Activated T-cell treated with anti-CD3 and anti-CD28 coated beads for 24 hours (primary cell): ENCODE data around the gene ZP3.
"Not testable (repeated sequence)": the region's sequence is repeated elsewhere in the genome, so short reads cannot be mapped to it uniquely, and the experiment has no call there.

Experiments
- DNase-seq: peaks from one replicate; pipeline ENCODE4 v3.0.0-alpha.2; 2020; ENCODE audit warnings: low read depth

ZP3 gene

GRCh38 chr7:76442664-76443446, 18.1 kb downstream of the ZP3 start:
- not testable (repeated sequence) for DNase-seq

DNA sequence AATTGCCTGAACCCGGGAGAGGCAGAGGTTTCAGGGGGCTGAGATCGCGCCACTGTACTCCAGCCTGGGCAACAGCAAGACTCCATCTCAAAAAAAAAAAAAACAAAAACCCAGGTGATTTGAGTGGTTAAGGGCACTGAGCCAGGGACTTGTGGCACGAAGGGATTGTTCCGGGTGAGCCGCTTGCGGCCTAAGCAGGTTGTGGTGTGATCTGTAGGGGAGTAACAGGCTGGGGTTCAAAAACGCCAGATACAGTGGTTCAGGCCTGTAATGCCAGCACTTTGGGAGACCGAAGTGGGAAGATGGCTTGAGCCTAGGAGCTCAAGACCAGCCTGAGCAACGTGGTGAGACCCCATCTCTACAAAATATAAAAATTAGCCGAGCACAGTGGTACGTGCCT, 19.1 kb downstream of the ZP3 start:
- DNase-seq = not testable (repeated sequence)

DNA sequence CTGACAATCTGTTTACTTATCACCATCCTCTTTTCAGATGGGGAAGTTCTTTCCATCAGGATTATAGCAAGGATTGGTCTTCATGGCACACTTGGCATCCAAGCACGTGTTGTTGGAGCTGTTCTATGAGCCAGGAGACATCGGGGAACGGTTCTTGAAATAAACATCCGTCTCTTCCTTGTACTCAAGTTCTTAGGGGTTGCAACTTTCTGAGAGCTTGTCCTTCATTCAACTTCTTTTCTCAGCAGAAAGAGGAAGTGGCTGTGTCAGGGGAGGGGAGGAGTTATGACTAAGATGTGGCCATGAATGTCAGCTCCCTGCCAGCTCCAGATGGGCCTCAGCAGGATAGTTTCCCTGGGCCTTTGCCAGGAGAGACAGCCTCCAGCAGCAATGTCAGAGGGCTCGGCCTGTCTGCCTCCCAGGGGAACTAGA, 20.8 kb downstream of the ZP3 start:
- not testable (repeated sequence) for DNase-seq

DNA sequence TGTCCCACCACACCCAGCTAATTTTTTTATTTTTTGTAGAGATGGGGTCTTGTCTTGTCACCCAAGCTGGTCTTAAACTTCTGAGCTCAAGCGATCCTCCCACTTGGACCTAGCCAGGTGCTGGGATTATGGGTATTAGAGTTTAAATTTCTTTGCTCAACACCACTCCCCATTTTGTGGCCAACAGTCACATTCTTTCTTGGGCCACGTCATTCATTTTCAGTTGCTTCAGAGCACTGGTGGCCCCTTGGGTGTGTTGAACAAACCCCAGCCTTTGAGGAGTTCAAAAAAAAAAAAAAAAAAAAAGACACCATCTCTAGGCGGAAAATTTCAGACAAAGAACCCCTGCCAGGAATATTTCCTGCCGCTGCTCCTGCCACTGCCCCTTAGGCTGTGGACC, 32.3 kb downstream of the ZP3 start:
- not testable (repeated sequence) for DNase-seq

- not testable (repeated sequence) for DNase-seq
Measured at GRCh38 chr7:76458504-76458903, 33.8 kb downstream of the ZP3 start.

DNA sequence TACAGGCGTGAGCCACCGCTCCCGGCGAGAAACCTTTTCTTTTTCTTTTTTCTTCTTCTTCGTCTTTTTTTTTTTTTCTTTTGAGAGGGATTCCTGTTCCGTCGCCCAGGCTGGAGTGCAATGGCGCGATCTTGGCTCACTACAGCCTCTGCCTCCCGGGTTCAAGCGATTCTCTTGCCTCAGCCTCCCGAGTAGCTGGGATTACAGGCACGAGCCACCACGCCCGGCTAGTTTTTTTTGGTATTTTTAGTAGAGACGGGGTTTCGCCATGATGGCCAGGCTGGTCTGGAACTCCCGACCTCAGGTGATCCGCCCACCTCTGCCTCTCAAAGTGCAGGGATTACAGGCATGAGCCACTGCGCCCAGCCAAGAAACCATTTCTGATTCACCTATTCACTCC, 36.0 kb downstream of the ZP3 start:
- not testable (repeated sequence) for DNase-seq

- DNase-seq = not testable (repeated sequence)
Measured at GRCh38 chr7:76461464-76462101, 36.8 kb downstream of the ZP3 start, which contains the start of gene DTX2. Gene DTX2, plus strand, starts transcription at chr7:76461709. Its CDS starts 18,801 bp downstream, at chr7:76480510.

GRCh38 chr7:76462271-76462882, 37.6 kb downstream of the ZP3 start:
- DNase-seq = not testable (repeated sequence)

DNA sequence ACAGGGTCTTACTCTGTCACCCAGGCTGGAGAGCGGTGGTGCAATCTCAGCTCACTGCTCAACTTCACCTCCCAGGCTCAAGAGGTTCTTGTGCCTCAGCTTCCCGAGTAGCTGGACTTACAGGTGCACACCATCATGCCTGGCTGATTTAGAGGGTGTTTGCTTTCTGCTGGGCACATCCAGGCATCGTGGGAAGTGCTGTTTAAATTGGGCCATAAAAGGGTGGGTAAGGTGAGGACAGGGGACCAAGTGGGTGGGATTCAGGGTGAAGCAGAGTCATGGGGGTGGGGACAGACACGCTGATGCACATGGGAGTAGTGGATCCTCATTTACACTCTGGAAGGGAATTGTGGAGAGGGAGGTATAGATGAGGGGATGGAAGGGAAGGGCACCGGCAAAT, 40.2 kb downstream of the ZP3 start:
- not testable (repeated sequence) for DNase-seq

DNA sequence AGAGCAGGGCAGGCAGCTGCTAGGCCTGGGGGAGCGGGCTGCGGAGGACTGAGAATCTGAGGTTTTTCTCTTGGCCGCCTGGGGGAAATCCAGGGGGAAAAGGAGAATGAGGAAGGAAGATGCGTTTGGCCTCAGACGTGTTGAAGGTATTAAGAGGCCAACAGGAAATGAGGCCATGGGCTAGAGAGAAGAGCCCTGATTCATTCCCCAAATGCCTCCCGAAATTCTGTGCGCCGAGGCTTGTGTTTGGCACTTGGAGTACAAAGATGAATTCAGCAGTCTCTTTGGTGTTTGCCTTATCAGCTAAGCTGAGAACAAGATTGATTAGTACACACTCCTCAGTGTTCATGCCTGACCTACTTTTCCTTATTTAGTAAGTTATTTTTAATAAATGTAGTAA, 41.2 kb downstream of the ZP3 start:
- DNase-seq = not testable (repeated sequence)

GRCh38 chr7:76467743-76468404, 43.1 kb downstream of the ZP3 start:
- DNase-seq = not testable (repeated sequence)

- not testable (repeated sequence) for DNase-seq
Measured at GRCh38 chr7:76471556-76472221, 46.9 kb downstream of the ZP3 start.

- DNase-seq = not testable (repeated sequence)
Measured at GRCh38 chr7:76473097-76473496, 48.3 kb downstream of the ZP3 start.

GRCh38 chr7:76476280-76476679, 51.5 kb downstream of the ZP3 start:
- not testable (repeated sequence) for DNase-seq

- DNase-seq = not testable (repeated sequence)
Measured at GRCh38 chr7:76476742-76477474, 52.2 kb downstream of the ZP3 start.

DNA sequence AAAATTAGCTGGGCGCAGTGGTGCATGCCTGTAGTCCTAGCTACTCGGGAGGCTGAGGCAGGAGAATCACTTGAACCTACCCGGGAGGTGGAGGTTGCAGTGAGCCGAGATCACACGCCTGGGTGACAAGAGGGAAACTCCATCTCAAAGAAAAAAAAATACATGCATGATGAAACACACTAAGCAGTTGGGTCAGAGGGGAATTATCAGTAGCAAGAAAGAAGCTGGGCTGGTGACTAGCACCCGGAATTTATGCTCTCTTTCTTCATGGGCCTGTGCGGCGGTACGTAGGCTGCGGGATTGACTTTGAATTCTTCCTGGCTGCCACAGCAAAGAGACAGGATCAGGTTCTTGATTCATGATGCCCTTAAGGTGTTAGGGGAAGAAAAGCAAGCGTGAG, 54.9 kb downstream of the ZP3 start:
- DNase-seq = not testable (repeated sequence)

- not testable (repeated sequence) for DNase-seq
Measured at GRCh38 chr7:76480403-76481253, 55.9 kb downstream of the ZP3 start.

DNA sequence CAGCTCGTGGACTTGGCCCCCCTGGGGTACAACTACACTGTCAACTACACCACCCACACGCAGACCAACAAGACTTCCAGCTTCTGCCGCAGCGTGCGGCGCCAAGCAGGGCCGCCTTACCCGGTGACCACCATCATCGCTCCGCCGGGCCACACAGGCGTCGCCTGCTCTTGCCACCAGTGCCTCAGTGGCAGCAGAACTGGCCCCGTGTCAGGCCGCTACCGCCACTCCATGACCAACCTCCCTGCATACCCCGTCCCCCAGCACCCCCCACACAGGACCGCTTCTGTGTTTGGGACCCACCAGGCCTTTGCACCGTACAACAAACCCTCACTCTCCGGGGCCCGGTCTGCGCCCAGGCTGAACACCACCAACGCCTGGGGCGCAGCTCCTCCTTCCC, 57.9 kb downstream of the ZP3 start:
- DNase-seq = not testable (repeated sequence)

- not testable (repeated sequence) for DNase-seq
Measured at GRCh38 chr7:76483081-76483480, 58.3 kb downstream of the ZP3 start.

DNA sequence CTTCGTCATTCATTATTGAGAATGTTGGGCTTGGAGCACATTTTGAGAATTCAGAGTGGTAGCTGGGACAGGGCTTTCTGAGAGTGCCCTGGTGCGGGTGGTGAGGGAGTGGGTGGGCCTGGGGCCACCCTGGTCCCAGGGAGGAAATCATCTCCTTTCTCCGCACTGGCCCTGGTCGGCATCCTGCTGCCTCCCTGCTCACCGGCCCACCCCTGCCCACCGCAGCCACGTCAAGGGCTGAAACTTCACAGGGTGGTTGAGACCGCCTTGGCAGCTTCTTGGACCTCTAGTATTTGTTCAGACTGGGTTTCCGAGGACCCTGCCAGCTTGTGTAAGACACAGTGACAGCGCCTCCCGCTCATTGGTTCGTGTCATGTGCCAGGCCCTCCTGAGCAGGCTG, 59.7 kb downstream of the ZP3 start:
- DNase-seq = not testable (repeated sequence)
